GM18520 (cell line): ENCODE measurements around the gene TNS1.

ENCODE experiments used
- ATAC-seq: cut with Tn5 transposase; IDR thresholded peaks from one replicate; pipeline ENCODE4 v1.9.1; 2021; ENCODE audit not compliant: unreplicated experiment

The TNS1 gene

GRCh38 chr2:217959723-217960122, 43.1 kb downstream of the TNS1 start:
- no peak for ATAC-seq

GRCh38 chr2:217958884-217959225, 43.9 kb downstream of the TNS1 start:
- ATAC-seq = no peak

- ATAC-seq = no peak
Measured at GRCh38 chr2:217958206-217958883, 44.5 kb downstream of the TNS1 start.

GRCh38 chr2:217956586-217957457, 46.0 kb downstream of the TNS1 start:
- no peak for ATAC-seq

- ATAC-seq = no peak
Measured at GRCh38 chr2:217955881-217956493, 46.8 kb downstream of the TNS1 start.

GRCh38 chr2:217954971-217955740, 47.6 kb downstream of the TNS1 start:
- no peak for ATAC-seq

GRCh38 chr2:217954469-217954868, 48.3 kb downstream of the TNS1 start:
- no peak for ATAC-seq

- ATAC-seq = no peak
Measured at GRCh38 chr2:217954051-217954450, 48.7 kb downstream of the TNS1 start.

GRCh38 chr2:217953531-217953932, 49.3 kb downstream of the TNS1 start:
- ATAC-seq = no peak

GRCh38 chr2:217953011-217953481, 49.7 kb downstream of the TNS1 start:
- ATAC-seq = no peak

GRCh38 chr2:217952409-217952808, 50.4 kb downstream of the TNS1 start:
- ATAC-seq = no peak

GRCh38 chr2:217951521-217952247, 51.1 kb downstream of the TNS1 start:
- no peak for ATAC-seq

GRCh38 chr2:217951091-217951490, 51.7 kb downstream of the TNS1 start:
- no peak for ATAC-seq

GRCh38 chr2:217950401-217950871, 52.4 kb downstream of the TNS1 start:
- no peak for ATAC-seq

GRCh38 chr2:217949447-217949846, 53.3 kb downstream of the TNS1 start:
- no peak for ATAC-seq

- ATAC-seq = no peak
Measured at GRCh38 chr2:217948897-217949296, 53.9 kb downstream of the TNS1 start.

- no peak for ATAC-seq
Measured at GRCh38 chr2:217948351-217948791, 54.4 kb downstream of the TNS1 start.

- no peak for ATAC-seq
Measured at GRCh38 chr2:217947383-217948350, 55.1 kb downstream of the TNS1 start.

- no peak for ATAC-seq
Measured at GRCh38 chr2:217946051-217946450, 56.7 kb downstream of the TNS1 start.
